ENCODE results near the gene HSD17B2.
"Not testable (repeated sequence)": the region's sequence is repeated elsewhere in the genome, so short reads cannot be mapped to it uniquely, and the experiment has no call there.

The HSD17B2 gene

DNA sequence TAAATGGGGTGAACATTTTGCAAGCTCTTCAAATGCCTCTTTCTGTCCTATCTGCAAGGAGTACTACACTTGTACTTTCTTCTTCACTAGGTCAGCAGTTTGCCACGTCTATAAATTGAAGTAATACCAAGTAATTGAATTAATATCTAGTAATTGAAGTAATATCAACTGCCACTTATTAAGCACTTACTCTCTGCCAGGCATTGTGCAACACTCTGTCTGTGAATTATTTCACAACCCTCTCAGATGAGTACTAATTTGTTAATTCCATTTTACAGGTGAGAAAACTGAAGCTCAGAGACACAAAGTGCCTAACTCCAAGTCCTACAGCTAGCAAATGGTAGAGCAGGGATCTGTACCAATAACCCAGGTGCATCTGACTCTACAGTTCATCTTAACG lies 27.9 kb upstream of the HSD17B2 start:
- H3K4me3 ChIP-seq (ENCODE audit: low read length), result no peak overlapping the region
- TF ChIP-seq, protein P1, sequence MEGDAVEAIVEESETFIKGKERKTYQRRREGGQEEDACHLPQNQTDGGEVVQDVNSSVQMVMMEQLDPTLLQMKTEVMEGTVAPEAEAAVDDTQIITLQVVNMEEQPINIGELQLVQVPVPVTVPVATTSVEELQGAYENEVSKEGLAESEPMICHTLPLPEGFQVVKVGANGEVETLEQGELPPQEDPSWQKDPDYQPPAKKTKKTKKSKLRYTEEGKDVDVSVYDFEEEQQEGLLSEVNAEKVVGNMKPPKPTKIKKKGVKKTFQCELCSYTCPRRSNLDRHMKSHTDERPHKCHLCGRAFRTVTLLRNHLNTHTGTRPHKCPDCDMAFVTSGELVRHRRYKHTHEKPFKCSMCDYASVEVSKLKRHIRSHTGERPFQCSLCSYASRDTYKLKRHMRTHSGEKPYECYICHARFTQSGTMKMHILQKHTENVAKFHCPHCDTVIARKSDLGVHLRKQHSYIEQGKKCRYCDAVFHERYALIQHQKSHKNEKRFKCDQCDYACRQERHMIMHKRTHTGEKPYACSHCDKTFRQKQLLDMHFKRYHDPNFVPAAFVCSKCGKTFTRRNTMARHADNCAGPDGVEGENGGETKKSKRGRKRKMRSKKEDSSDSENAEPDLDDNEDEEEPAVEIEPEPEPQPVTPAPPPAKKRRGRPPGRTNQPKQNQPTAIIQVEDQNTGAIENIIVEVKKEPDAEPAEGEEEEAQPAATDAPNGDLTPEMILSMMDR (IDR thresholded peaks at IDR 0.05; ENCODE audit: insufficient read depth, low read depth, low read length, missing control alignments), result no peak
- no peak for DNase-seq (ENCODE audit: low read depth)

DNA sequence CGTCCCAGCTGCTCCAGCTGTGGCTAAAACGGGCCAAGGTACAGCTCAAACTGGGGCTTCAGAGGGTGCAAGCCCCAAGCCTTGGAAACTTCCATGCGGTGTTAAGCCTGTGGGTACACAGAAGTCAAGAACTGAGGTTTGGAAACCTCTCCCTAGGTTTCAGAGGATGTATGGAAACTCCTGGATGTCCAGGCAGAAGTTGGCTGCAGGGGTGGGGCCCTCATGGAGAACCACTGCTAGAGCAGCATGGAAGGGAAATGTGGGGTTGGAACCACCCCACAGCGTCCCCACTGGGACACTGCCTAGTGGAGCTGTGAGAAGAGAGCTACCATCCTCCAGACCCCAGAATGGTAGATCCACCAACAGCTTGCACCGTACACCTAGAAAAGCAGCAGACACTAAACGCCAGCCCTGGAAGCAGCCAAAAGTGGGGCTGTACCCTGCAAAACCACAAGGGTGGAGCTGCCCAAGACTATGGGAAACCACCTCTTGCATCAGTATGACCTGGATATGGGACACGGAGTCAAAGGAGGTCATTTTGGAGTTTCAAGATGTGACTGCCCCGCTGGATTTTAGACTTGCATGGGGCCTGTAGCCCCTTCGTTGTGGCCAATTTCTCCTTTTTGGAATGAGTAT lies 26.0 kb upstream of the HSD17B2 start:
- TF ChIP-seq, protein P1 (IDR thresholded peaks at IDR 0.05; ENCODE audit: insufficient read depth, low read depth, low read length, missing control alignments), result no peak
- DNase-seq (ENCODE audit: low read depth), result no peak
- no peak overlapping the region for H3K4me3 ChIP-seq (ENCODE audit: low read length)

DNA sequence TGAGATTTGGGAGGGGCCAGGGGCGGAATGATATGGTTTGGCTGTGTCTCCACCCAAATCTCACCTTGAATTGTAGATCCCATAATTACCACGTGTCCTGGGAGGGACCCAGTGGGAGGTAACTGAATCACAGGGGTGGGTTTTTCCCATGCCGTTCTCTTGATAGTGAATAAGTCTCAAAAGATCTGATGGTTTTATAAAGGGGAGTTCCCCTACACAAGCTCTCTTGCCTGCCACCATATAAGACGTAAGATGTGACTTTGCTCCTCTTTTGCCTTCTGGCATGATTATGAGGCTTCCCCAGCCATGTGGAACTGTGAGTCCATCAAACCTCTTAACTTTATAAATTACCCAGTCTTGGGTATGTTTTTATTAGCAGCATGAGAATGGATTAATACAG lies 25.3 kb upstream of the HSD17B2 start:
- not testable (repeated sequence) for H3K4me3 ChIP-seq (ENCODE audit: low read length); DNase-seq (ENCODE audit: low read depth)

DNA sequence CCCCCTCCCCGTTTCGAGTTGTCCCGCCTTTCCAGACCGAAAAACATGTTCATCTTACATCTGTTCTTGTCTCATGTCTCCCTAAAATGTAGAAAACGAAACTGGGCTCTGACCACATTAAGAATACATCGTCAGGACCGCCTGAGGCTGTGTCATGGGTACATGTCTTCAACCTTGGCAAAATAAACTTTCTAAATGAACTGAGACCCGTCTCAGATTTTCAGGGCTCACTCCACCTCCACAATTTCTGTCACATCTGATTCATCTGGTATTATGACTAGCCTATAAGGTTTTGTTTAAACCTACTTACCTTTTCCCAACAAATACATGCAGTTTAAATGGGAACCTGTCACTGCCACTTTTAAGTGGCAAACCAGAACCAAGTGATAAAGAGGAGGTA lies 24.4 kb upstream of the HSD17B2 start:
- no peak for DNase-seq (ENCODE audit: low read depth)
- TF ChIP-seq, protein P1 (IDR thresholded peaks at IDR 0.05; ENCODE audit: insufficient read depth, low read depth, low read length, missing control alignments), result no peak
- peak overlapping the region; percentile 75 for H3K4me3 ChIP-seq (ENCODE audit: low read length)

DNA sequence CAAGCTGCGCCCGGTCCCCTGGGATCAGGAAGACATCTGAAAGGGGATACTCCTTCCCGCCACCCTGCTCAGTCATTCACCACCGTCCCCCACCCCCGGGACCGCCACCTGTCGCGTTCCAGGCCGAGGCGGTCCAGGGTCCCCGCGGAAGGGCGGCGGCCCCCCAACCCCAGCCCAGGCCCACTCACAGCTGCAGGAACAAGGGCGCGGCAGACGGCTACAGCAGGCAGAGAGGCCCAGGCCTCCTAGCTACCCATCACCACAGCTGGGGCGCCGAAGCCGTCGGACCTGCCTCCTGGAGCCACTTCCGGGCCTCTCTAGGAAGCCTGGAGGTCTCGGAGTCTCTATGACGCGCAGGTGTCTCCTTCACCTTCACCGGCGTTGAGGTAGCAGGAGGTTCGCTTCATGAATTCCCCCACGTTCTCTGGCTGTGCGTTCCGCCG lies 23.8 kb upstream of the HSD17B2 start, which contains the start of gene SDR42E1:
SDR42E1 (minus strand) TSS at position 272 of the 443 bp plus-strand sequence. CDS start 10,612 bp downstream, outside the sequence.
- DNase-seq (ENCODE audit: low read depth), result peak; percentile 86
- TF ChIP-seq, protein P1 (IDR thresholded peaks at IDR 0.05; ENCODE audit: insufficient read depth, low read depth, low read length, missing control alignments), result no peak
- peak within 1 kb of the TSS; percentile 75 for H3K4me3 ChIP-seq (ENCODE audit: low read length)

DNA sequence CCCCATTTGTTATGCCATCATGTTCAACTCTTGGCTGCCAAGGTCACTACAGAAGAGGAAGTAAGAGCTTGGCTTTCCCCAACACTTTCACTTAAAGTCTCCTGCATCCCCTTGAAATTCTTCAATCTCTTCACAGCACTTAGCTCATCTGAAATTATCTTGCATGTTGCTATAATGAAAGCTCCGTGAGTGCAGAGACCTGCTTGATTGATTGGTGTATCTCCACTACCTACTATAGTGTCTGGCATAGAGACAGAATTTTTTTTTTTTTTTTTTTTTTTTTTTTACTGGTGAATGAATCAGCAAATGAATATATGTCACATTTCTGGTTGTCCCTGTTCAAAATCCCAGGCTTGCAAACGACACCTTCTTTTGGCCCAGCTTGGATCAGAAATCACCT lies 21.9 kb upstream of the HSD17B2 start:
- no peak for DNase-seq (ENCODE audit: low read depth)
- TF ChIP-seq, protein P1 (IDR thresholded peaks at IDR 0.05; ENCODE audit: insufficient read depth, low read depth, low read length, missing control alignments), result no peak
- H3K4me3 ChIP-seq (ENCODE audit: low read length), result no peak overlapping the region

DNA sequence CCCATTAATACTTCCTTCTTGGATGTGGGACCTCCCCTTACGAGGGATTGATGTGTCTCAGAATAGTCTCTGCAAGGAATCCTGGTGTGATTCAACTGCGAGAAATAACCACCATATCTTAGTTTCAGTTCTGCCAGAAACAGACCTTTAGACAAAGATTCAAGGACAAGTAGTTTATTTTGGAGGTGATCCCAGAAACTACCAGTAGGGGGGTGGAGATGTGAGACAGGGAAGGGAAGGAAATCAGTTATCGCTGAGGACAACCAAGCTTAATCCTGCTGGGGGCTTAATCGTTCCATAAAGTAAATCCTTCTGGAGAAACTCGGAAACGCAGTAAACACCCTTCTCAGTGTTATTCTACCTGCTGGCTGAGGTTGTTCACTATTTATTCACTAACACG lies 18.8 kb upstream of the HSD17B2 start:
- peak; percentile 56 for DNase-seq (ENCODE audit: low read depth)
- TF ChIP-seq, protein P1 (IDR thresholded peaks at IDR 0.05; ENCODE audit: insufficient read depth, low read depth, low read length, missing control alignments), result peak; percentile 55
- H3K4me3 ChIP-seq (ENCODE audit: low read length), result no peak overlapping the region

All from epithelial cell of esophagus (primary cell).